ENCODE data around the gene GTF2A1. TPM values are rescaled to one million over a fixed set of nuclear protein-coding genes. Genes with fewer than 3 reads are reported as not detected.

Gene GTF2A1
- total RNA-seq (10 to 100 TPM in 3 of 5 donors, 1 to 10 TPM in 2; 2.0 to 73.5 (median 10.7) TPM), polyA plus RNA-seq (1 to 10 TPM; 4.7 to 7.9 (median 5.4) TPM)
- long read RNA-seq, donor 1, full-length matches to known transcripts = 5 of 57 reads
- long read RNA-seq, donor 1, partial matches to known transcripts = 52 of 57 reads
- long read RNA-seq, donor 1, other reads (novel, unspliced or antisense) = 0 of 57 reads
- long read RNA-seq, donor 2, full-length matches to known transcripts = 9 of 96 reads
- long read RNA-seq, donor 2, partial matches to known transcripts = 87 of 96 reads
- long read RNA-seq, donor 2, other reads (novel, unspliced or antisense) = 0 of 96 reads
- long read RNA-seq, donor 3, full-length matches to known transcripts = 3 of 34 reads
- long read RNA-seq, donor 3, partial matches to known transcripts = 31 of 34 reads
- long read RNA-seq, donor 3, other reads (novel, unspliced or antisense) = 0 of 34 reads
- long read RNA-seq, donor 4 = 0 reads
- long read RNA-seq, donor 5, full-length matches to known transcripts = 3 of 73 reads
- long read RNA-seq, donor 5, partial matches to known transcripts = 70 of 73 reads
- long read RNA-seq, donor 5, other reads (novel, unspliced or antisense) = 0 of 73 reads
- long read RNA-seq, donor 6, full-length matches to known transcripts = 9 of 183 reads
- long read RNA-seq, donor 6, partial matches to known transcripts = 174 of 183 reads
- long read RNA-seq, donor 6, other reads (novel, unspliced or antisense) = 0 of 183 reads
- long read RNA-seq, donor 7, full-length matches to known transcripts = 1 of 50 reads
- long read RNA-seq, donor 7, partial matches to known transcripts = 49 of 50 reads
- long read RNA-seq, donor 7, other reads (novel, unspliced or antisense) = 0 of 50 reads
- long read RNA-seq, donor 8, full-length matches to known transcripts = 7 of 66 reads
- long read RNA-seq, donor 8, partial matches to known transcripts = 59 of 66 reads
- long read RNA-seq, donor 8, other reads (novel, unspliced or antisense) = 0 of 66 reads
- long read RNA-seq, donor 9, full-length matches to known transcripts = 2 of 65 reads
- long read RNA-seq, donor 9, partial matches to known transcripts = 63 of 65 reads
- long read RNA-seq, donor 9, other reads (novel, unspliced or antisense) = 0 of 65 reads
- long read RNA-seq, donor 10, partial matches to known transcripts = 28 of 28 reads
- long read RNA-seq, donor 10, other reads (novel, unspliced or antisense) = 0 of 28 reads

GRCh38 chr14:81220830-81221578 lies at the start of gene GTF2A1:
Gene GTF2A1 (minus strand): TSS chr14:81220959. CDS start chr14:81220518, 441 bp downstream.
- TF ChIP-seq EP300 (IDR thresholded peaks at IDR 0.05) (no peak), POLR2AphosphoS5 (IDR thresholded peaks at IDR 0.05) (peak; percentile 87 to 100 (median 100)), POLR2A (IDR thresholded peaks at IDR 0.05) (peak in 1 of 4 donors; percentile 58)
- 0 to 1% (median 1%) methylated on average over 48 to 84 of the region's 84 CpGs for WGBS, 5 donors

GRCh38 chr14:81269979-81270375 lies 49.2 kb upstream of the GTF2A1 start:
- Histone ChIP-seq H3K36me3 (peaks cover 0 to 3% (median 0%) of the 10 kb centered on the region in 4 donors), H3K4me1 (peaks cover 0 to 13% (median 6%) of the 10 kb centered on the region in 4 donors), H3K9me3 (no peaks in the 10 kb centered on the region), H3K27me3 (no peaks in the 10 kb centered on the region), H3K27ac (no peak overlapping the region), H3K4me3 (no peak overlapping the region)
- intact Hi-C loops (cut with DNase I; ENCODE audit: low total_unique reads) = loop anchor here (5.0 kb wide), 1 partner anchor 187 kb away; no protein-coding TSS in a partner anchor
- no peak for DNase-seq
- TF ChIP-seq POLR2A (IDR thresholded peaks at IDR 0.05) = no peak
- TF ChIP-seq POLR2AphosphoS5 (IDR thresholded peaks at IDR 0.05) = no peak
- TF ChIP-seq EP300 (IDR thresholded peaks at IDR 0.05) = no peak
- TF ChIP-seq CTCF (IDR thresholded peaks at IDR 0.05) = no peak
- WGBS, 5 donors = 79 to 85% (median 84%) methylated on average over 3 of the region's 3 CpGs

More at GRCh38 chr14:81220830-81221578, at the start of gene GTF2A1:
- Histone ChIP-seq H3K9me3 (no peaks in the 10 kb centered on the region), H3K27ac (peak within 1 kb of the TSS; percentile 88 to 99 (median 98)), H3K36me3 (peaks cover 0 to 5% (median 3%) of the 10 kb centered on the region in 4 donors), H3K4me3 (peak within 1 kb of the TSS; percentile 57 to 87 (median 72)), H3K4me1 (peaks cover 13 to 45% (median 29%) of the 10 kb centered on the region in 4 donors), H3K27me3 (no peaks in the 10 kb centered on the region)
- intact Hi-C loops (cut with DNase I; ENCODE audit: low total_unique reads) = no loop called here
- peak; percentile 96 to 99 for DNase-seq

GRCh38 chr14:81269100-81269978 lies 48.6 kb upstream of the GTF2A1 start:
- TF ChIP-seq EP300 (IDR thresholded peaks at IDR 0.05) = no peak
- TF ChIP-seq CTCF (IDR thresholded peaks at IDR 0.05) = peak in 5 of 7 experiments; percentile 59 to 84 (median 80)
- TF ChIP-seq POLR2AphosphoS5 (IDR thresholded peaks at IDR 0.05) = no peak
- H3K9me3 ChIP-seq = no peaks in the 10 kb centered on the region
- peaks cover 0 to 3% (median 0%) of the 10 kb centered on the region in 4 donors for H3K36me3 ChIP-seq
- H3K4me3 ChIP-seq = no peak overlapping the region
- DNase-seq = peak in 1 of 2 donors; percentile 87
- no peaks in the 10 kb centered on the region for H3K27me3 ChIP-seq
- H3K27ac ChIP-seq = no peak overlapping the region
- intact Hi-C loops (cut with DNase I; ENCODE audit: low total_unique reads) = no loop called here
- H3K4me1 ChIP-seq = peaks cover 0 to 13% (median 6%) of the 10 kb centered on the region in 4 donors
- 31 to 39% (median 32%) methylated on average over 7 of the region's 7 CpGs for WGBS, 5 donors
